ENCODE measurements around the gene GRIP2.

DNA sequence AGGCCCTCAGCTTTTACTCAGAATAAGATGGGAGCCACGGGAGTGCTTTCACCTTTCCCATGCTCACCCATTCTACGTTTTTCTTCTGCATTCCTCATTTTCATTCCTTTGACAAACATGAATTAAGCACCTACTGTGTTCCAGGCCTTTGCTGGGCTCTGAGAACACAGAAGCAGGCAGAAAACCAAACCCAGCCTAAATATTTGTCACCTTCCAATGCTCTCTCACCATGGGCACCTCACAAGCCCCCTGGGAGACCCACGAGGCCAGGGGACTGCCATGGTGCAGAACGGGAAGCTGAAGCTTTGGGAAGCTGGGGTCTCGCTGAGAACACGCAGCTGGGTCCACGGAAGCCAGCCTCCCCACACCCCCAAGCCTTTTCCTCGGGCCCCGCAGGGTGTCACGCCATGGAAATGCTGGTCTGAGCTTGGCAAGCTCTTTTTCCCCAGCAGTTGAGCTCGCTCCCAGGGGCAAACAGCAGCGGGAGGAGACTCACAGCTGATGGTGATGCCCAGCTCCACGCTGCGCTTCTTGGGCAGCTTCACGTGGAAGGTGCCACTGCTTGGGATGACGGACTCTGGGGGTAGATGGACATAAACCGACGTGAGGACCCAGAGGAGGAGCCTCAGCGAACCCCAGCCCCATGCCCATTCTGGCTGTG, 27.7 kb downstream of the GRIP2 start:
- TF ChIP-seq, protein P1, sequence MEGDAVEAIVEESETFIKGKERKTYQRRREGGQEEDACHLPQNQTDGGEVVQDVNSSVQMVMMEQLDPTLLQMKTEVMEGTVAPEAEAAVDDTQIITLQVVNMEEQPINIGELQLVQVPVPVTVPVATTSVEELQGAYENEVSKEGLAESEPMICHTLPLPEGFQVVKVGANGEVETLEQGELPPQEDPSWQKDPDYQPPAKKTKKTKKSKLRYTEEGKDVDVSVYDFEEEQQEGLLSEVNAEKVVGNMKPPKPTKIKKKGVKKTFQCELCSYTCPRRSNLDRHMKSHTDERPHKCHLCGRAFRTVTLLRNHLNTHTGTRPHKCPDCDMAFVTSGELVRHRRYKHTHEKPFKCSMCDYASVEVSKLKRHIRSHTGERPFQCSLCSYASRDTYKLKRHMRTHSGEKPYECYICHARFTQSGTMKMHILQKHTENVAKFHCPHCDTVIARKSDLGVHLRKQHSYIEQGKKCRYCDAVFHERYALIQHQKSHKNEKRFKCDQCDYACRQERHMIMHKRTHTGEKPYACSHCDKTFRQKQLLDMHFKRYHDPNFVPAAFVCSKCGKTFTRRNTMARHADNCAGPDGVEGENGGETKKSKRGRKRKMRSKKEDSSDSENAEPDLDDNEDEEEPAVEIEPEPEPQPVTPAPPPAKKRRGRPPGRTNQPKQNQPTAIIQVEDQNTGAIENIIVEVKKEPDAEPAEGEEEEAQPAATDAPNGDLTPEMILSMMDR (conservative IDR thresholded peaks at IDR 0.05; ENCODE audit: low read length) = no peak
- TF ChIP-seq EZH2phosphoT487 (IDR thresholded peaks at IDR 0.05; ENCODE audit: borderline replicate concordance, low read depth, low read length) = no peak

All from OCI-LY7 (cell line).